Measurements from ENCODE around the gene RELL2. TPM values are rescaled to one million over a fixed set of nuclear protein-coding genes. Genes with fewer than 3 reads are reported as not detected.

Gene RELL2
- total RNA-seq, 1 experiment from 2014 or later: 9.8 TPM

DNA sequence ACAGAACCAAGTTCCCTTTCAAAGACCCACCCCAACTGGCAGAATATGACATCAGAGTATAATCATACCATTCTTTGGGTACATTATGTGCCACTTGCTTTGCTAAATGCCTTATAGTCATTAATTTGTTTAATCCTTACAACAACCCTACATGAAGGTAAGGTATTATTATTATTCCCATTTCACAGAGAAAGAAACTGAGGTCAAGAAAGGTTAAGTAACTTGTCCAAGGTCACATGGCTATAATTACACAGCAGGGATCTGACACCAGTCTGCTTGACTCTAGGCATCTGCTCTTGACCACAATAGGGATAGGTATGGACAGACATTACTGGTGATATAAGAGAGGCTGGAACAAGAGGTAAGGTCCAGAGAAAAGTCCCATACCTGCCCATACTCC, 13.2 kb downstream of the RELL2 start:
- Histone ChIP-seq H3K27me3 (ENCODE audit: insufficient read depth, low read length) (no peaks in the 10 kb centered on the region), H3K4me2 (ENCODE audit: insufficient read depth, insufficient read length, low read length) (peak overlapping the region; percentile 74), H3K23me2 (ENCODE audit: insufficient read length, low read depth, low read length, poor library complexity, severe bottlenecking) (peaks cover 8% of the 10 kb centered on the region), H3K23ac (ENCODE audit: insufficient read length, low read depth, low read length) (no peak overlapping the region), H3K4me1 (ENCODE audit: insufficient read depth, low read length) (no peaks in the 10 kb centered on the region; the same call in 1 of the 2 replicates), H3K9me3 (ENCODE audit: control insufficient read depth, low read depth, low read length) (no peaks in the 10 kb centered on the region), H3K79me1 (ENCODE audit: insufficient read depth, low read depth, low read length, poor library complexity, severe bottlenecking) (no peaks in the 10 kb centered on the region), H3T11ph (ENCODE audit: low read length) (no peak overlapping the region), H4K5ac (ENCODE audit: insufficient read length, low read depth, low read length) (no peak overlapping the region), H2AK5ac (ENCODE audit: insufficient read length, low read length) (no peak overlapping the region), H3K56ac (ENCODE audit: insufficient read length, low read depth, low read length) (no peak overlapping the region), H4K8ac (replicated peaks; ENCODE audit: insufficient read length, low read depth, low read length) (no peak overlapping the region), H2BK12ac (ENCODE audit: insufficient read length, low read depth, low read length) (no peak overlapping the region), H2BK120ac (ENCODE audit: low read depth, low read length, poor library complexity, severe bottlenecking) (no peak overlapping the region), H4K91ac (ENCODE audit: insufficient read length, low read depth, low read length) (no peak overlapping the region), H3K27ac (ENCODE audit: insufficient read length, low read depth, low read length) (no peak overlapping the region), H3K9ac (ENCODE audit: extremely low read depth, insufficient read length, low read length) (no peak overlapping the region), H2BK20ac (ENCODE audit: low read depth, low read length, poor library complexity, severe bottlenecking) (no peak overlapping the region), H3K79me2 (ENCODE audit: insufficient read depth, low read length) (no peaks in the 10 kb centered on the region), H2AFZ (ENCODE audit: low read length) (no peak overlapping the region), H2BK15ac (ENCODE audit: low read depth, low read length) (no peak overlapping the region), H4K20me1 (ENCODE audit: control insufficient read depth, insufficient read depth, insufficient read length) (no peaks in the 10 kb centered on the region), H3K4ac (ENCODE audit: low read depth, low read length) (no peak overlapping the region), H3K18ac (ENCODE audit: insufficient read length, low read depth, low read length) (no peak overlapping the region), H2BK5ac (ENCODE audit: insufficient read length, low read length) (no peak overlapping the region), H3K14ac (ENCODE audit: insufficient read depth, low read length) (no peak overlapping the region)
- H3K27ac Mint-ChIP-seq: no peak overlapping the region
- peak overlapping the region; percentile 97 to 98; a peak in 4 of 5 replicates for H3K4me3 Mint-ChIP-seq
- H3K27me3 Mint-ChIP-seq (ENCODE audit: low read depth): peaks cover 7% of the 10 kb centered on the region; the same call in 1 of the 2 replicates
- TF ChIP-seq, protein P1, sequence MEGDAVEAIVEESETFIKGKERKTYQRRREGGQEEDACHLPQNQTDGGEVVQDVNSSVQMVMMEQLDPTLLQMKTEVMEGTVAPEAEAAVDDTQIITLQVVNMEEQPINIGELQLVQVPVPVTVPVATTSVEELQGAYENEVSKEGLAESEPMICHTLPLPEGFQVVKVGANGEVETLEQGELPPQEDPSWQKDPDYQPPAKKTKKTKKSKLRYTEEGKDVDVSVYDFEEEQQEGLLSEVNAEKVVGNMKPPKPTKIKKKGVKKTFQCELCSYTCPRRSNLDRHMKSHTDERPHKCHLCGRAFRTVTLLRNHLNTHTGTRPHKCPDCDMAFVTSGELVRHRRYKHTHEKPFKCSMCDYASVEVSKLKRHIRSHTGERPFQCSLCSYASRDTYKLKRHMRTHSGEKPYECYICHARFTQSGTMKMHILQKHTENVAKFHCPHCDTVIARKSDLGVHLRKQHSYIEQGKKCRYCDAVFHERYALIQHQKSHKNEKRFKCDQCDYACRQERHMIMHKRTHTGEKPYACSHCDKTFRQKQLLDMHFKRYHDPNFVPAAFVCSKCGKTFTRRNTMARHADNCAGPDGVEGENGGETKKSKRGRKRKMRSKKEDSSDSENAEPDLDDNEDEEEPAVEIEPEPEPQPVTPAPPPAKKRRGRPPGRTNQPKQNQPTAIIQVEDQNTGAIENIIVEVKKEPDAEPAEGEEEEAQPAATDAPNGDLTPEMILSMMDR (conservative IDR thresholded peaks at IDR 0.05): no peak
- H3K4me1 Mint-ChIP-seq: peaks cover 19 to 23% of the 10 kb centered on the region in 2 experiments
- H3K9me3 Mint-ChIP-seq: no peaks in the 10 kb centered on the region
- peaks cover 15 to 39% (median 21%) of the 10 kb centered on the region in 3 experiments; a peak in 6 of 7 replicates for H3K36me3 Mint-ChIP-seq (ENCODE audit: insufficient read depth in 1 of 3, low read depth in 3 of 3)
- DNase-seq: no peak
